ENCODE results near the gene FYN. TPM values are rescaled to one million over a fixed set of nuclear protein-coding genes. Genes with fewer than 3 reads are reported as not detected.

Gene FYN
- total RNA-seq, 2 experiments from 2014 or later, result 266 to 323 TPM

DNA sequence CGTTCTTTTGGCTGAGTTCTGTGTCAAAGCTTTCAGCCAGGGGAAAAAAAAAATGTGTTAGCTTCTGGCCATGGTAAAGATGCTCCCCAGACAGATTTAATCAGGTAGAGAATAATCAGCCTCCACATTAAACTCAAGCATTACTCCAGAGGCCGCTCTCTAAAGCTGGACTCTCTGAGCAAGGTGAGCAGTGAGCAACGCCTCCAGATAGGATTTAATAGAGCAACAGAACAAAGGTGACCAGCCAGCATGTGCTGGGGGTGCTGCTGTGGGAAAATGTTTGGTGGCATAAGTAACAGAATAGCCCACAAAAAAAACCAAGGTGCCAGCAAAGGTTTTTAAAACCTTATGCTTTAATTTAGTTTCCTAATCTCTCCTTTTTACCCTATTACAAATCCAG is 164.1 kb downstream of the FYN start:
- H3K27ac Mint-ChIP-seq, result peak overlapping the region; percentile 73
- ATAC-seq, result no peak
- no peak overlapping the region for H3K4me3 Mint-ChIP-seq
- H3K27me3 Mint-ChIP-seq, result no peaks in the 10 kb centered on the region
- H3K36me3 Mint-ChIP-seq, result peaks cover 44% of the 10 kb centered on the region
- peaks cover 41% of the 10 kb centered on the region for H3K4me1 Mint-ChIP-seq
- CTCF ChIA-PET, result interaction anchor here (0.8 to 3.2 kb wide), 19 partner anchors 13 to 335 kb away, joined by 3 to 39 read pairs (median 7); no protein-coding TSS in a partner anchor
- H3K9me3 Mint-ChIP-seq (ENCODE audit: low read depth), result no peaks in the 10 kb centered on the region
- DNase-seq, result no peak

GRCh38 chr6:111707773-111708172 is 165.5 kb downstream of the FYN start:
- no peak overlapping the region for H3K4me3 Mint-ChIP-seq
- H3K27ac Mint-ChIP-seq, result peak overlapping the region; percentile 6
- H3K27me3 Mint-ChIP-seq, result no peaks in the 10 kb centered on the region
- CTCF ChIA-PET, result interaction anchor here (1.3 kb wide), 1 partner anchor 27 kb away, joined by 3 read pairs; no protein-coding TSS in a partner anchor
- no peak for ATAC-seq
- peaks cover 29% of the 10 kb centered on the region for H3K4me1 Mint-ChIP-seq
- peaks cover 44% of the 10 kb centered on the region for H3K36me3 Mint-ChIP-seq
- DNase-seq, result no peak
- H3K9me3 Mint-ChIP-seq (ENCODE audit: low read depth), result no peaks in the 10 kb centered on the region

DNA sequence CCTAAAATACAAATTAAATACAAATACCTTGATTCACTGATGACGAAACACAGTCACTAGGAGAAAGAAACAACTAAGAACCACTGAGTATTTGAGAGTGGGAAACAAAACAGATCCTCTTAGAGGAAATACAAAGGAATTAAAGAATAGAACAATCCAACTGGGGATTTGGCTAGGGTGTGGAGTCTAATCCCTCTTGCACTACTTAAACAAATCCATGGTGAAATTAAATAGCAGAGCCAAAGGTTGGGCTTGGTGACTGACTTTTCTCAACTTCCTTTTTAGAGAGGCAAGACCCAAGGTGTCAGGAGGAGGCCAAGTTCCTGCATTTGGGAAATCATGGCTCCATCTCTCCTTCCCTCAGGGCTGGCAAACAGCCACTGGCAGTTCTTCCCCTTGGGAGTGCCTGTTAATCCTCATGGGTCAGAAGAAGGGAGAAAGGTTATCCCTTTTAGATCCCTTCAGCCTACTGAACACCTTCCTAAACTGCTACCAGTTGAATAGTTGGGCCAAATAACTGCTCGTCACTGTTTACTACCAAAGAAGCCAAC is 166.3 kb downstream of the FYN start:
- Mint-ChIP-seq H3K36me3 (peaks cover 41% of the 10 kb centered on the region), H3K9me3 (ENCODE audit: low read depth) (no peaks in the 10 kb centered on the region), H3K27me3 (no peaks in the 10 kb centered on the region), H3K27ac (no peak overlapping the region), H3K4me1 (peaks cover 25% of the 10 kb centered on the region), H3K4me3 (no peak overlapping the region)
- CTCF ChIA-PET, result interaction anchor here (1.1 kb wide), 1 partner anchor 335 kb away, joined by 3 read pairs; no protein-coding TSS in a partner anchor
- no peak for ATAC-seq
- DNase-seq, result no peak

GRCh38 chr6:111703723-111704122 is 169.5 kb downstream of the FYN start:
- CTCF ChIA-PET, result interaction anchor here (1.0 to 1.1 kb wide), 2 partner anchors 294 to 339 kb away, joined by 3 to 4 read pairs; no protein-coding TSS in a partner anchor
- peaks cover 53% of the 10 kb centered on the region for H3K36me3 Mint-ChIP-seq
- H3K27me3 Mint-ChIP-seq, result no peaks in the 10 kb centered on the region
- no peak overlapping the region for H3K4me3 Mint-ChIP-seq
- no peaks in the 10 kb centered on the region for H3K9me3 Mint-ChIP-seq (ENCODE audit: low read depth)
- DNase-seq (no peak), ATAC-seq (no peak)
- peaks cover 14% of the 10 kb centered on the region for H3K4me1 Mint-ChIP-seq
- H3K27ac Mint-ChIP-seq, result no peak overlapping the region

GRCh38 chr6:111702268-111702667 is 171.0 kb downstream of the FYN start:
- H3K27me3 Mint-ChIP-seq, result no peaks in the 10 kb centered on the region
- no peak for DNase-seq
- peaks cover 14% of the 10 kb centered on the region for H3K4me1 Mint-ChIP-seq
- peaks cover 47% of the 10 kb centered on the region for H3K36me3 Mint-ChIP-seq
- no peak overlapping the region for H3K4me3 Mint-ChIP-seq
- ATAC-seq, result no peak
- no peak overlapping the region for H3K27ac Mint-ChIP-seq
- CTCF ChIA-PET, result no interaction called here
- no peaks in the 10 kb centered on the region for H3K9me3 Mint-ChIP-seq (ENCODE audit: low read depth)

DNA sequence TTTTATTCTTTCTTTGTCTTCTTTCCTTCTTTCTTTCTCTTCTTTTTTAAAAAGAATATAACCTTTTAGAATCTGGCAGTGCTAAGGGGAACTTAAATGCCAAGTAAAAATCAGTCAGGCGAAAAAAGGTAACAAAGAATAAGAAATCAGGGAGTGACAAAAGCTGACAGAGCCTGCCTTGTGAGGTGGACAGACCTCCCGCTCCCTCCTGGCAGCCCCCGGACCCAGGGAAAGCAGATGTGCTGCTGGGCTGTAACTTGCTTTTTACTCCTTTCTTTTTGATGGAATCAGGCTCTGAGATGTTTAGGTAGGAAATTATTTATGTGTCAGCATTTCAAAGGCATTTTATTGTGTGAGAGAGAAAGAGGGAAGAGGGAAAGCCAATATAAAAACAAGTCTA is 172.1 kb downstream of the FYN start:
- H3K4me1 Mint-ChIP-seq, result peaks cover 14% of the 10 kb centered on the region
- peaks cover 51% of the 10 kb centered on the region for H3K36me3 Mint-ChIP-seq
- H3K9me3 Mint-ChIP-seq (ENCODE audit: low read depth), result no peaks in the 10 kb centered on the region
- CTCF ChIA-PET, result interaction anchor here (0.8 kb wide), 1 partner anchor 9 kb away, joined by 5 read pairs; no protein-coding TSS in a partner anchor
- peak overlapping the region; percentile 48 for H3K27ac Mint-ChIP-seq
- no peak overlapping the region for H3K4me3 Mint-ChIP-seq
- H3K27me3 Mint-ChIP-seq, result no peaks in the 10 kb centered on the region
- DNase-seq (no peak), ATAC-seq (no peak)

DNA sequence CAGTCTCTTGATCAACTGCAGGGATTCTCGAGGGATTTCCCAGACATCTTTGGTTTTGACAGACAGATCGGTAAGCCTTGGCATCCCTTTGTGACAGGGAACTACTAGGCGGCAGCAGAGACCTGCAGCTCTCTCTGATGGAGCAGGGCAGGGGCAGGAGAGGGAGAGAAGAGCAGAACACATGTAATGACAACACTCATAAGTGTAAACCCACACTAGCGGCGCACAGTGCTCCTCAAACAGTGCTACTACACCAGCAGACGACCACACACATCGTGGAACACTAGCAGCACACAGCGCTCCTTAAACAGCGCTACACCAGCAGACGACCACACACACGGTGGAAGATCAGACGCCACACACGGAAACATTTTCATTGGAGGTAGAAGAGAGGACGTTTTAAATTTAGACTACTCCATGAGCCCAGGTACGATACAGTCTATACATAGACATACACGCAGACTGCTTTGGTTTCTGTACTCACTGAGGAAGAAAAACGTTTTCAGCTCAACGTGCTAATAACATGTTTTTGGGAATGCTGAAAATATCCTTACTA is 173.0 kb downstream of the FYN start:
- no peak for DNase-seq
- peak; percentile 16 for ATAC-seq
- no peak overlapping the region for H3K4me3 Mint-ChIP-seq
- peaks cover 55% of the 10 kb centered on the region for H3K36me3 Mint-ChIP-seq
- H3K27me3 Mint-ChIP-seq, result no peaks in the 10 kb centered on the region
- H3K4me1 Mint-ChIP-seq, result peaks cover 14% of the 10 kb centered on the region
- H3K27ac Mint-ChIP-seq, result no peak overlapping the region
- no peaks in the 10 kb centered on the region for H3K9me3 Mint-ChIP-seq (ENCODE audit: low read depth)
- CTCF ChIA-PET, result interaction anchor here (1.0 kb wide), 1 partner anchor 296 kb away, joined by 3 read pairs; no protein-coding TSS in a partner anchor

GRCh38 chr6:111699123-111699522 is 174.1 kb downstream of the FYN start:
- H3K36me3 Mint-ChIP-seq, result peaks cover 62% of the 10 kb centered on the region
- no peak overlapping the region for H3K4me3 Mint-ChIP-seq
- peaks cover 14% of the 10 kb centered on the region for H3K4me1 Mint-ChIP-seq
- H3K9me3 Mint-ChIP-seq (ENCODE audit: low read depth), result no peaks in the 10 kb centered on the region
- no peak overlapping the region for H3K27ac Mint-ChIP-seq
- H3K27me3 Mint-ChIP-seq, result no peaks in the 10 kb centered on the region
- CTCF ChIA-PET, result interaction anchor here (0.7 to 1.4 kb wide), 3 partner anchors 11 to 299 kb away, joined by 3 to 5 read pairs (median 3); no protein-coding TSS in a partner anchor
- DNase-seq (no peak), ATAC-seq (no peak)

GRCh38 chr6:111696814-111697213 is 176.4 kb downstream of the FYN start:
- no peaks in the 10 kb centered on the region for H3K9me3 Mint-ChIP-seq (ENCODE audit: low read depth)
- no peak for ATAC-seq
- H3K4me3 Mint-ChIP-seq, result no peak overlapping the region
- CTCF ChIA-PET, result interaction anchor here (1.2 to 3.0 kb wide), 5 partner anchors 11 to 438 kb away, joined by 3 to 9 read pairs (median 5); partner anchors contain the start of gene TRAF3IP2
- H3K36me3 Mint-ChIP-seq, result peaks cover 61% of the 10 kb centered on the region
- DNase-seq, result no peak
- no peaks in the 10 kb centered on the region for H3K27me3 Mint-ChIP-seq
- H3K27ac Mint-ChIP-seq, result peak overlapping the region; percentile 25
- peaks cover 17% of the 10 kb centered on the region for H3K4me1 Mint-ChIP-seq

DNA sequence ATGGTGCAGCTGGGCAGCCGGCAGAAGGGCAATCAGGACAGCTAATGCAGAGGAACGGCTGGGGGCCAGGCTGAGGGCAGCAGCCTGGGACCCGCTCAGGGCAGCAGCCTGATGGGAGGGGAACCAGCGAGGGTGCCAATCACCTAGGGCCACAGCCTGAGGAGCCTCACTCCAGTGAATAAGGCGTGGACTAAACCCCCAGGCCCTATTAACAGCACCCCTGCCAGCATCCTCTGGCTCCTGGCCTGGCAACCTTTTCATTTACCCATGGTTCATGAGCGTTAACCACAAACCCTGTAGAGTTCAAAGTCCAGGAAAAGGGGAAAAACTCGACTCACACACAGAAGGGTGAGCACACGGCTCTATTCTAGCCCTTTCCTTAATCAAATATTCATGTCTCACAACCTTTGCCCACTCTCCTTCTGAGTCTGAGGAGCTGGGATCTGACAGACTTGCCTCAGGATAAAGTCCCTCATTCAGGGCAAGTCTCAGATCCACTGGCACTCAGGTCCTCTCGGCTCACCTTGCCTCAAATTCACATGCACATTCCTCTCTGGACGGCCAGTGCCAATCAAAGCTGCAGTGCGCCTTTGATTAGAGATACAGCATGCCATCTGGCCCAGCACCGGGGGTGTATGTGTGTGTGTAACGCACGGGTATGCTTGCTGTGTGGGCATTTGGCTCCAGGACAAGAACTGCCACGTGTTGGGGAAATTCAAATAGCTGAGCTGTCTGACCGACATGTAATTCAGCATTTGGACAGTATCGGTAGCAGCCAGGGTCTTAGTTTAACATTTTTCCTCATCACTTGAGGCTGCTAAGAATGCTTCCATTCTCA is 180.7 kb downstream of the FYN start:
- no peak overlapping the region for H3K4me3 Mint-ChIP-seq
- peaks cover 71% of the 10 kb centered on the region for H3K36me3 Mint-ChIP-seq
- H3K4me1 Mint-ChIP-seq, result peaks cover 3% of the 10 kb centered on the region
- H3K9me3 Mint-ChIP-seq (ENCODE audit: low read depth), result no peaks in the 10 kb centered on the region
- no peaks in the 10 kb centered on the region for H3K27me3 Mint-ChIP-seq
- CTCF ChIA-PET, result interaction anchor here (0.7 to 1.6 kb wide), 3 partner anchors 18 to 51 kb away, joined by 3 to 4 read pairs (median 3); no protein-coding TSS in a partner anchor
- H3K27ac Mint-ChIP-seq, result no peak overlapping the region
- ATAC-seq (no peak), DNase-seq (no peak)

- H3K36me3 Mint-ChIP-seq, result peaks cover 69% of the 10 kb centered on the region
- H3K9me3 Mint-ChIP-seq (ENCODE audit: low read depth), result no peaks in the 10 kb centered on the region
- H3K4me1 Mint-ChIP-seq, result peaks cover 3% of the 10 kb centered on the region
- no peak for ATAC-seq
- H3K27me3 Mint-ChIP-seq, result no peaks in the 10 kb centered on the region
- H3K4me3 Mint-ChIP-seq, result no peak overlapping the region
- no peak for DNase-seq
- CTCF ChIA-PET, result interaction anchor here (0.7 to 1.1 kb wide), 3 partner anchors 19 to 352 kb away, joined by 3 to 4 read pairs (median 3); no protein-coding TSS in a partner anchor
- no peak overlapping the region for H3K27ac Mint-ChIP-seq
Observed at GRCh38 chr6:111691345-111692225, 181.7 kb downstream of the FYN start.

DNA sequence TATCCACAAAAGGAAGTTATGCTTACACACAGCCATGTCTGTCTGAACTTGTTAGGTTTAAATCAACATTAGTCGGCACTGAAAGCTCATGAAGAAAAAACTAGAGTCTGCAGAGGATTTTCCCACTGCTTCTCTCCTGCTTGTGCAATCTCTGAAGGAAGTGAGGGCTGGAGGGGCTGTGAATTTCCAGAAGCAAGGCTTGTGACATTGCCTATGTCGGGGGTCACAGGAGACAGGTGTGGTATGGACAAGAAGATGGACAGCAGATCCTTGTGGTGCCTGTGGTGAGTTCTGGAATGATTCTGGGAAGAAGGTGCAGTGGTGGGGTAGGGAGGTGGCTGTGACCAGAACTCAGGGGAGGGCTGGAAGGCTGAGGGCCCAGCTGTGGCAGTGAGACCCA is 183.3 kb downstream of the FYN start:
- DNase-seq, result no peak
- CTCF ChIA-PET, result no interaction called here
- Mint-ChIP-seq H3K27ac (no peak overlapping the region), H3K27me3 (no peaks in the 10 kb centered on the region), H3K9me3 (ENCODE audit: low read depth) (no peaks in the 10 kb centered on the region), H3K4me1 (peaks cover 3% of the 10 kb centered on the region), H3K36me3 (peaks cover 65% of the 10 kb centered on the region), H3K4me3 (no peak overlapping the region)
- no peak for ATAC-seq

All from activated CD8-positive, alpha-beta memory T cell treated with anti-CD3 and anti-CD28 coated beads, Interleukin-2, amount 10 ng/mL, durations not matched to agents 7 days and 5 days (primary cell).